HG03025 (cell line): ENCODE results near the gene DTD1.
A peak's percentile ranks its signal among the peaks of the same experiment; 100 is the strongest.

Experiments
- ATAC-seq: cut with Tn5 transposase; IDR thresholded peaks from one replicate; pipeline ENCODE4 v1.9.1; 2021; ENCODE audit warnings: mild to moderate bottlenecking, moderate library complexity; ENCODE audit not compliant: unreplicated experiment, low FRiP score

DTD1 gene

DNA sequence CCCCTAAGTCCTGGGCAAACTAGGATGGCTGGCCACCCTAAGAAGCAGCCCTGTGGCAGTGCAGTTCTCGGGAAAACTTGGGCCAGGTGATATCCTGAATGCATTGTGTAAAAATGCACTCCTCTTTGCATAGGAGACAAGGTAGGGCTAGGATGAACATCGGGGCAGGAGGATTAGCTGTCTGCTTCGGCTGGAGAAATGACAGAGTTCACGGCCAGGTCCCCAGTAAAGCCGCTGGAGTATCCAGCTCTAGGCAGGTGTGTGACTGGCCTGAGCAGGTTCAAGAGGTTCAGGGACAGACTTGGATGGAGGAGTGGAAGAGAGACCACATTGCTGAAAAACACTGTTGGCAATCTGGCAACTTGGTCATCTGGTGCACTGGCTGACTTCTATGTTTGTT, 26.4 kb downstream of the DTD1 start:
- no peak for ATAC-seq

- ATAC-seq: no peak
Measured at GRCh38 chr20:18615020-18615650, 27.3 kb downstream of the DTD1 start.

GRCh38 chr20:18621004-18621403, 33.1 kb downstream of the DTD1 start:
- no peak for ATAC-seq

- no peak for ATAC-seq
Measured at GRCh38 chr20:18623156-18623910, 35.5 kb downstream of the DTD1 start.

DNA sequence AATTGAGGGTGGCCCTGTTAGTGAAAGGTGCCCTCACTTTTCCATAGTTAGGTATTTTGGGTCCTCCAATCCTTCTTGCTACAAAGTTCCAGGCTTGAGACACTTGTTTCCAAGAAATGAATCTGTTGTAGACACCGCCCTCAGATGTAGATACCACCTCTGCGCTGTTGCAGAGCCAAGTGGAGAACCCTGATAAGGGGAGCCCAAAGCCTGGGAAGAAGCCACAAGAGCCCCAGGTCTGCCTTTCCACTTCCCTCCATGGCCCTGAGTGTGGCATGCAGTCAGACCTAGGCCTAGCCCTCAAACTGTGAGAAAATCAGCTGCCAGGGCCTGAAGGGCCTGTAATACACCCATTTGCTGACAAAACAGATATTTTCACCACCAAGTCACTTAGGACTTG, 37.1 kb downstream of the DTD1 start:
- ATAC-seq: no peak

GRCh38 chr20:18625907-18626655, 38.2 kb downstream of the DTD1 start:
- ATAC-seq: no peak

- ATAC-seq: no peak
Measured at GRCh38 chr20:18628330-18628920, 40.6 kb downstream of the DTD1 start.

DNA sequence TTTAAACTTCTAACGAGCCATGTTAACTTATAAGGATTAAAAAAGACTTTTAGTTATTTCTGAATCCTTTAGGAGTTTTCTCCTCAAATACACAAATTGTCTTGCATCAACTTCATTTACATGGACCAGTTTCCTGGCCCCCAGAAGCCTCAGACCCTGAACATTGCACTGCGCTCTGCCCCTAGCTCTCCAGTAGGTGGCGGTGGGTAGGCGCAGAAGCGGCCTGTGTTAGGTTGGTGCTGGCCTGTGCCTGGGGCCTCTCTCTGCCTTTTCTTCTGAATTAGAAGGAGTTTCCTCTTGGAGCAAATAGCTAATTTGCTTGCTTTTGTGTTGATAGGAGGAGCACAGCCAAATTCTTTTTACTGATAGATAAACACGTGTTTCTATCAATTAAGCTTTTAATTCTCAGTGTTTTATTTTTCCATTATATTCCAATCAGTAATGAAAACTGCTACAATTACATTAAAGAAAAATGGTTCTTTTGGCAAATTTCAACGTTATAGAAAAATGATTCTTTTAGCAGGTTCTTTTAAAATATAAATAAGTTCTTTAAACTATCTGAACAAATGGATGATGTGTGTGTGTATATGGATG, 44.4 kb downstream of the DTD1 start:
- ATAC-seq: peak; percentile 56

- no peak for ATAC-seq
Measured at GRCh38 chr20:18633411-18633810, 45.6 kb downstream of the DTD1 start.

- no peak for ATAC-seq
Measured at GRCh38 chr20:18634501-18634900, 46.6 kb downstream of the DTD1 start.

- no peak for ATAC-seq
Measured at GRCh38 chr20:18635380-18635779, 47.5 kb downstream of the DTD1 start.

GRCh38 chr20:18637224-18637623, 49.4 kb downstream of the DTD1 start:
- no peak for ATAC-seq

DNA sequence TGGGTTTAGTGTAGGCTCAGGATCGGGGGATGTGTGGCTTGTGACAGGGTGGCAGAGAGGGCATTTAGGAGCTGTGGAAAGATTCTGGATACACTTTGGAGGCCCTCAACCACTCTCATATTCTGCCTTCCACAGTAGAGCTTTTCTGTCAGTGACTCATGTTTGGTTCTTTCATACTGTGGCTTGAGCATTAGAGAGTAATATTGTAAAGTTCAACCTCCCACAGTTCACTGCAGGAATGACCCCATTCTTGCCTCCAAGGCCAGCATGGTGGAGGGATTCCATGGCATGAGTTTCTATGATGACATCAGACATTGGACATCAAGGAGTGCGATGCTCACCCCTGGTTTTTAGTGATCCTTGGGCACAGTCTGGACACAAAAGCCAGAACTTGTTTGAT, 50.9 kb downstream of the DTD1 start:
- no peak for ATAC-seq

- ATAC-seq: no peak
Measured at GRCh38 chr20:18639501-18639979, 51.7 kb downstream of the DTD1 start.

DNA sequence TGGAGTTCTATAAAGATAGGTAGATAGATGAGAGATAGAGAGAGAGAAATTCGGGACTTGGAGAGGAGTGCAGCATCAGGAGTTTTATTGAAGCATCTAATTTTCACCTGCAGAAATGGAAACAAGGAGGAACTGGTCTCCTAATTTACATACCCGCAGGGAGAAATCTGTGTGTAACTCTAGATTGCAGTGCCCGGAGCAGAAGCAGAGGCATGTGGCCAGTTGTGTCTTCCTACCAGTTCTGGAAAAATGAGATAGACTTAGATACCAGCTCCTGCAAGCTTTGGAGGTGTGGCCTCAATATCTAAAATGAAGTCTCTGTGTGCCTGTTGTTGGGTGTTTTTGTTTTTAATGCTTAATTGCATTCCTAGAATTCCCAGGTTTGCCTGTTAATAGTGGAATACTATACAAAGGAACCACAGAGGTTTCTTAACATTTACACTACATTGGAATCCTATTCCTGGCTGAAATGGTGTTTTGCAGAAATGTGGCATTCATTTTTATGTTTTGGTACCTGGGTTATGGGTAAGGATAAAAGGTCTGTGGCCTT, 57.4 kb downstream of the DTD1 start:
- ATAC-seq: no peak

- no peak for ATAC-seq
Measured at GRCh38 chr20:18645851-18646250, 58.0 kb downstream of the DTD1 start.

GRCh38 chr20:18647777-18648176, 59.9 kb downstream of the DTD1 start:
- ATAC-seq: no peak

- ATAC-seq: no peak
Measured at GRCh38 chr20:18650224-18650623, 62.4 kb downstream of the DTD1 start.

GRCh38 chr20:18653736-18654447, 66.0 kb downstream of the DTD1 start:
- ATAC-seq: no peak

DNA sequence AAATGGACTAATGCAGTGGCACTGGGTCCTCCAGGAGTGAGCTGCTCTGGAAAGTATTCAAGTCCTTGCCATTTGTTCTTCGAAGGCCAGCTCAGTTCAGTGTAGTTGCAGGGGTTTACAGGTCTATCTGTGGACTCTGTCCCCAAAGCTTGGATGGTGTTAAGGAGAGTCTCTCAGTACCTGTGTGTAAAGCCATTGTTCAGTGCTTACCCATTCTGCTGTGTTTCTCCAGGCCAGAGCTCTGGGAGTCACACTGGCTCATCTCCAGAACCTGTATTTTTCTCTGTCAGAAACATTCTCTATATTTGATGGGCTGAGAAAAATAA, 66.6 kb downstream of the DTD1 start:
- ATAC-seq: no peak
